ENCODE measurements around the gene PHRF1. TPM values are rescaled to one million over a fixed set of nuclear protein-coding genes. Genes with fewer than 3 reads are reported as not detected.

PHRF1 gene
- total and polyA plus RNA-seq, 2 donors (not counting 3 experiments of a cell fraction or from before 2014, with no cell fraction given), result 14.2 to 39.4 TPM

GRCh38 chr11:601573-602245 is 25.4 kb downstream of the PHRF1 start:
- ChIA-PET POLR2A (no interaction called here), CTCF (interaction anchor here (1.0 kb wide), 1 partner anchor 26 kb away, joined by 3 read pairs; the partner anchor contains the start of gene PHRF1)
- intact Hi-C loops (cut with micrococcal nuclease) (no loop called here), dilution Hi-C loops (cut with MboI; ENCODE audit: extremely low pct_ligation_motif_present, low sequenced_read_pairs) (no loop called here)
- Histone ChIP-seq H3K4me2 (ENCODE audit: insufficient read depth, low read length) (no peak overlapping the region), H3K36me3 (ENCODE audit: control insufficient read depth in 2 of 2, extremely low read depth in 1 of 2, insufficient read depth in 2 of 2, low read length in 2 of 2) (peaks cover 19 to 65% of the 10 kb centered on the region in 2 experiments), H3K4me3 (replicated peaks in 1 of 3; ENCODE audit: insufficient read depth in 1 of 3, low read depth in 1 of 3, low read length in 3 of 3) (no peak overlapping the region), H3K27ac (ENCODE audit: insufficient read depth, low read depth, low read length) (no peak overlapping the region), H3K9me1 (replicated peaks; ENCODE audit: control insufficient read depth, extremely low read depth, insufficient read depth, low read length) (no peaks in the 10 kb centered on the region), H4K20me1 (replicated peaks; ENCODE audit: control insufficient read depth, extremely low read depth, insufficient read depth, low read length) (no peaks in the 10 kb centered on the region), H2AFZ (ENCODE audit: low read depth, low read length) (no peak overlapping the region), H3K4me1 (ENCODE audit: control insufficient read depth, extremely low read depth, insufficient read depth, low read length) (no peaks in the 10 kb centered on the region), H3K79me2 (ENCODE audit: control insufficient read depth, insufficient read depth, low read length) (no peaks in the 10 kb centered on the region), H3K9ac (replicated peaks; ENCODE audit: extremely low read depth, insufficient read depth, low read length) (no peak overlapping the region), H3K9me3 (replicated peaks; ENCODE audit: control insufficient read depth, insufficient read depth, low read length) (no peaks in the 10 kb centered on the region), H3K27me3 (ENCODE audit: control insufficient read depth in 2 of 2, insufficient read depth in 2 of 2, low read length in 2 of 2) (no peaks in the 10 kb centered on the region)
- no TSS peak for BruUV-seq (replicated peaks)
- no peak for DNase-seq (ENCODE audit: low read depth, low spot score)
- TF ChIP-seq MYC (IDR thresholded peaks at IDR 0.05; ENCODE audit: low read depth, low read length) (no peak), EZH2 (IDR thresholded peaks at IDR 0.05; ENCODE audit: borderline replicate concordance, low read depth, low read length, severe bottlenecking) (no peak), GATA2 (IDR thresholded peaks at IDR 0.05; ENCODE audit: insufficient read depth, insufficient read length, low read depth, low read length) (no peak), POLR2A (IDR thresholded peaks at IDR 0.05; ENCODE audit: low read depth, low read length) (no peak), FOS (IDR thresholded peaks at IDR 0.05; ENCODE audit: borderline replicate concordance, insufficient read depth, low read length) (no peak), JUN (IDR thresholded peaks at IDR 0.05; ENCODE audit: borderline replicate concordance, insufficient read depth, insufficient read length, low read depth) (no peak), MAX (IDR thresholded peaks at IDR 0.05; ENCODE audit: insufficient read depth, insufficient read length) (no peak), POLR2AphosphoS5 (IDR thresholded peaks at IDR 0.05; ENCODE audit: insufficient read depth, low read depth, low read length) (no peak)
- TF ChIP-seq, protein P1, sequence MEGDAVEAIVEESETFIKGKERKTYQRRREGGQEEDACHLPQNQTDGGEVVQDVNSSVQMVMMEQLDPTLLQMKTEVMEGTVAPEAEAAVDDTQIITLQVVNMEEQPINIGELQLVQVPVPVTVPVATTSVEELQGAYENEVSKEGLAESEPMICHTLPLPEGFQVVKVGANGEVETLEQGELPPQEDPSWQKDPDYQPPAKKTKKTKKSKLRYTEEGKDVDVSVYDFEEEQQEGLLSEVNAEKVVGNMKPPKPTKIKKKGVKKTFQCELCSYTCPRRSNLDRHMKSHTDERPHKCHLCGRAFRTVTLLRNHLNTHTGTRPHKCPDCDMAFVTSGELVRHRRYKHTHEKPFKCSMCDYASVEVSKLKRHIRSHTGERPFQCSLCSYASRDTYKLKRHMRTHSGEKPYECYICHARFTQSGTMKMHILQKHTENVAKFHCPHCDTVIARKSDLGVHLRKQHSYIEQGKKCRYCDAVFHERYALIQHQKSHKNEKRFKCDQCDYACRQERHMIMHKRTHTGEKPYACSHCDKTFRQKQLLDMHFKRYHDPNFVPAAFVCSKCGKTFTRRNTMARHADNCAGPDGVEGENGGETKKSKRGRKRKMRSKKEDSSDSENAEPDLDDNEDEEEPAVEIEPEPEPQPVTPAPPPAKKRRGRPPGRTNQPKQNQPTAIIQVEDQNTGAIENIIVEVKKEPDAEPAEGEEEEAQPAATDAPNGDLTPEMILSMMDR (IDR thresholded peaks at IDR 0.05; ENCODE audit: extremely low read depth in 1 of 2, insufficient read depth in 1 of 2, low read depth in 1 of 2, low read length in 2 of 2), result no peak
- FAIRE-seq, result no peak
